Measurements from ENCODE around the gene RPL26.

RPL26 gene

GRCh38 chr17:8372422-8372821 lies 10.6 kb downstream of the RPL26 start:
- no peak for ATAC-seq
- TF ChIP-seq RARB (CRISPR knock-in tag; IDR thresholded peaks at IDR 0.05) = no peak
- TF ChIP-seq ARNTL (CRISPR knock-in tag; IDR thresholded peaks at IDR 0.05; ENCODE audit: borderline replicate concordance, low read depth) = no peak
- no peak for TF ChIP-seq BACH2 (CRISPR knock-in tag; IDR thresholded peaks at IDR 0.05; ENCODE audit: borderline replicate concordance)
- TF ChIP-seq, protein P1, sequence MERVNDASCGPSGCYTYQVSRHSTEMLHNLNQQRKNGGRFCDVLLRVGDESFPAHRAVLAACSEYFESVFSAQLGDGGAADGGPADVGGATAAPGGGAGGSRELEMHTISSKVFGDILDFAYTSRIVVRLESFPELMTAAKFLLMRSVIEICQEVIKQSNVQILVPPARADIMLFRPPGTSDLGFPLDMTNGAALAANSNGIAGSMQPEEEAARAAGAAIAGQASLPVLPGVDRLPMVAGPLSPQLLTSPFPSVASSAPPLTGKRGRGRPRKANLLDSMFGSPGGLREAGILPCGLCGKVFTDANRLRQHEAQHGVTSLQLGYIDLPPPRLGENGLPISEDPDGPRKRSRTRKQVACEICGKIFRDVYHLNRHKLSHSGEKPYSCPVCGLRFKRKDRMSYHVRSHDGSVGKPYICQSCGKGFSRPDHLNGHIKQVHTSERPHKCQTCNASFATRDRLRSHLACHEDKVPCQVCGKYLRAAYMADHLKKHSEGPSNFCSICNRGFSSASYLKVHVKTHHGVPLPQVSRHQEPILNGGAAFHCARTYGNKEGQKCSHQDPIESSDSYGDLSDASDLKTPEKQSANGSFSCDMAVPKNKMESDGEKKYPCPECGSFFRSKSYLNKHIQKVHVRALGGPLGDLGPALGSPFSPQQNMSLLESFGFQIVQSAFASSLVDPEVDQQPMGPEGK (CRISPR knock-in tag; IDR thresholded peaks at IDR 0.05; ENCODE audit: borderline replicate concordance) = no peak
- no peak for TF ChIP-seq ZNF565 (CRISPR knock-in tag; conservative IDR thresholded peaks at IDR 0.05; ENCODE audit: low read depth)
- no peak for TF ChIP-seq CREB5 (CRISPR knock-in tag; IDR thresholded peaks at IDR 0.05; ENCODE audit: low read depth)
- TF ChIP-seq ZFP30 (CRISPR knock-in tag; IDR thresholded peaks at IDR 0.05) = no peak
- no peak for TF ChIP-seq POU6F1 (CRISPR knock-in tag; IDR thresholded peaks at IDR 0.05; ENCODE audit: borderline replicate concordance, low read depth)
- TF ChIP-seq SNAI2 (CRISPR knock-in tag; IDR thresholded peaks at IDR 0.05) = no peak
- TF ChIP-seq ZC3H10 (CRISPR knock-in tag; IDR thresholded peaks at IDR 0.05) = no peak
- no peak for TF ChIP-seq OSR1 (CRISPR knock-in tag; IDR thresholded peaks at IDR 0.05)

- TF ChIP-seq CSDC2 (CRISPR knock-in tag; IDR thresholded peaks at IDR 0.05) = no peak
- no peak for TF ChIP-seq CREB5 (CRISPR knock-in tag; IDR thresholded peaks at IDR 0.05; ENCODE audit: low read depth)
- no peak for TF ChIP-seq ZNF565 (CRISPR knock-in tag; conservative IDR thresholded peaks at IDR 0.05; ENCODE audit: low read depth)
- no peak for TF ChIP-seq POU6F1 (CRISPR knock-in tag; IDR thresholded peaks at IDR 0.05; ENCODE audit: borderline replicate concordance, low read depth)
- no peak for TF ChIP-seq ARNTL (CRISPR knock-in tag; IDR thresholded peaks at IDR 0.05; ENCODE audit: borderline replicate concordance, low read depth)
- no peak for TF ChIP-seq GLIS3 (CRISPR knock-in tag; IDR thresholded peaks at IDR 0.05)
- TF ChIP-seq TOX (CRISPR knock-in tag; IDR thresholded peaks at IDR 0.05; ENCODE audit: borderline replicate concordance) = no peak
- no peak for TF ChIP-seq OSR1 (CRISPR knock-in tag; IDR thresholded peaks at IDR 0.05)
- TF ChIP-seq ZC3H10 (CRISPR knock-in tag; IDR thresholded peaks at IDR 0.05) = no peak
- TF ChIP-seq ZFP30 (CRISPR knock-in tag; IDR thresholded peaks at IDR 0.05) = no peak
- ATAC-seq = no peak
Observed at GRCh38 chr17:8371786-8372185, 11.2 kb downstream of the RPL26 start.

DNA sequence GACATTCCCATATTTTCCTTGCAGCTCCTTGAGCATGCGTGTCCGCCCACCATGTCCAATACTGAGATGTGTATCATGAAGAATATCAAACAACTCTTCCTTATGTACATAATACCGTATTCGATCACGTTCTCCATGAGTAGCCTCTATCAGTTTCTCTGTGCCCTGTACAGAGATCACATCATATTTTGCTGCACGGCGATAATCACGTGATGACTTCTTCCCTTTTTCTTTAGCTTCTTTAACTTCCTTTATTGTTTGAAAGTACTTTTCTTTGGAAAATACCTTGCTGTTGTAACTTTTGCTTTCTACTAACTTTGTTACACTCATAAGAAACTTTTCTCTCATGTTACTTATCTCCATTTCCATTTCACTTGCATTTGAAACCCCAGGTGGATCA lies 13.0 kb downstream of the RPL26 start:
- no peak for ATAC-seq
- TF ChIP-seq TSHZ2 (CRISPR knock-in tag; IDR thresholded peaks at IDR 0.05) (no peak), ESRRG (CRISPR knock-in tag; IDR thresholded peaks at IDR 0.05) (no peak), ZNF8 (CRISPR knock-in tag; IDR thresholded peaks at IDR 0.05) (no peak), CREB5 (CRISPR knock-in tag; IDR thresholded peaks at IDR 0.05; ENCODE audit: low read depth) (no peak), POU6F1 (CRISPR knock-in tag; IDR thresholded peaks at IDR 0.05; ENCODE audit: borderline replicate concordance, low read depth) (no peak), GLIS3 (CRISPR knock-in tag; IDR thresholded peaks at IDR 0.05) (no peak), ISL1 (CRISPR knock-in tag; IDR thresholded peaks at IDR 0.05) (no peak), ZFP3 (CRISPR knock-in tag; IDR thresholded peaks at IDR 0.05) (no peak), ZNF565 (CRISPR knock-in tag; conservative IDR thresholded peaks at IDR 0.05; ENCODE audit: low read depth) (no peak), CSDC2 (CRISPR knock-in tag; IDR thresholded peaks at IDR 0.05) (no peak), CSRNP3 (CRISPR knock-in tag; IDR thresholded peaks at IDR 0.05) (no peak), TOX (CRISPR knock-in tag; IDR thresholded peaks at IDR 0.05; ENCODE audit: borderline replicate concordance) (no peak), ZFP30 (CRISPR knock-in tag; IDR thresholded peaks at IDR 0.05) (no peak), TCF4 (CRISPR knock-in tag; IDR thresholded peaks at IDR 0.05; ENCODE audit: borderline replicate concordance) (no peak)

Measured in SK-N-SH treated with all-trans-retinoic acid at 6 μM for 48 hours (cell line).